Thoracic aorta (tissue), 2 donors: ENCODE results near the gene SCAPER. TPM values are rescaled to one million over a fixed set of nuclear protein-coding genes. Genes with fewer than 3 reads are reported as not detected.
"Not testable (repeated sequence)": the region's sequence is repeated elsewhere in the genome, so short reads cannot be mapped to it uniquely, and the experiment has no call there.

Source experiments
- ATAC-seq: fragments of 150-250 bp; one replicate; pipeline ENCODE4 v1.8.0; 2017; ENCODE audit warnings: low read depth; ENCODE audit not compliant: insufficient number of reproducible peaks, low FRiP score
- DNase-seq: peaks from one replicate; pipeline ENCODE4 v3.0.0-alpha.2; 2020; ENCODE audit warnings: low spot score
- H3K27ac ChIP-seq, 2 donors: fragments of 200-600 bp; sonication (generic); 1 replicate in 1 of 2; 2 replicates in 1 of 2; pipeline ENCODE4 v1.5.1; 2016; ENCODE audit warnings: mild to moderate bottlenecking in 2 of 2, moderate library complexity in 2 of 2
- H3K27me3 ChIP-seq: fragments of 200-600 bp; sonication (generic); replicated peaks from 2 replicates; pipeline ENCODE4 v1.6.0; 2016; ENCODE audit warnings: mild to moderate bottlenecking; ENCODE audit not compliant: insufficient read depth
- H3K36me3 ChIP-seq: fragments of 200-600 bp; sonication (generic); one replicate; pipeline ENCODE4 v1.5.1; 2016
- H3K4me1 ChIP-seq, 2 donors: fragments of 200-600 bp; sonication (generic); 1 replicate in 1 of 2; 2 replicates in 1 of 2; pipeline versions ENCODE4 v1.5.1 to v1.6.0; 2016; ENCODE audit warnings: low read depth in 2 of 2, mild to moderate bottlenecking in 1 of 2; ENCODE audit not compliant: control insufficient read depth in 1 of 2
- H3K4me3 ChIP-seq: fragments of 200-600 bp; sonication (generic); 2 replicates; pipeline ENCODE4 v1.5.1; 2016; ENCODE audit warnings: mild to moderate bottlenecking
- H3K9me3 ChIP-seq: fragments of 200-600 bp; sonication (generic); 2 replicates; pipeline ENCODE4 v1.5.1; 2016
- total RNA-seq, 2 donors: library from RNA; depleted of rRNA; stranded (reverse); fragments of >200 nt; gene quantifications; one replicate each; pipeline versions ENCODE4 v1.1.0 to v1.2.3, GENCODE V29; 2016
- TF ChIP-seq, protein P1 (sequence below): fragments of 200-600 bp; sonication (generic); IDR thresholded peaks from one replicate; pipeline ENCODE4 v1.5.1; 2019; ENCODE audit warnings: antibody characterized with exemption

The SCAPER gene
- total RNA-seq, 2 donors from 2014 or later, result 29.6 to 65.0 TPM

GRCh38 chr15:76503121-76503520 lies 402.0 kb downstream of the SCAPER start:
- no peaks in the 10 kb centered on the region for H3K9me3 ChIP-seq
- H3K27me3 ChIP-seq, result no peaks in the 10 kb centered on the region
- ATAC-seq (no peak), DNase-seq (no peak)
- H3K36me3 ChIP-seq, result no peaks in the 10 kb centered on the region
- TF ChIP-seq, protein P1, sequence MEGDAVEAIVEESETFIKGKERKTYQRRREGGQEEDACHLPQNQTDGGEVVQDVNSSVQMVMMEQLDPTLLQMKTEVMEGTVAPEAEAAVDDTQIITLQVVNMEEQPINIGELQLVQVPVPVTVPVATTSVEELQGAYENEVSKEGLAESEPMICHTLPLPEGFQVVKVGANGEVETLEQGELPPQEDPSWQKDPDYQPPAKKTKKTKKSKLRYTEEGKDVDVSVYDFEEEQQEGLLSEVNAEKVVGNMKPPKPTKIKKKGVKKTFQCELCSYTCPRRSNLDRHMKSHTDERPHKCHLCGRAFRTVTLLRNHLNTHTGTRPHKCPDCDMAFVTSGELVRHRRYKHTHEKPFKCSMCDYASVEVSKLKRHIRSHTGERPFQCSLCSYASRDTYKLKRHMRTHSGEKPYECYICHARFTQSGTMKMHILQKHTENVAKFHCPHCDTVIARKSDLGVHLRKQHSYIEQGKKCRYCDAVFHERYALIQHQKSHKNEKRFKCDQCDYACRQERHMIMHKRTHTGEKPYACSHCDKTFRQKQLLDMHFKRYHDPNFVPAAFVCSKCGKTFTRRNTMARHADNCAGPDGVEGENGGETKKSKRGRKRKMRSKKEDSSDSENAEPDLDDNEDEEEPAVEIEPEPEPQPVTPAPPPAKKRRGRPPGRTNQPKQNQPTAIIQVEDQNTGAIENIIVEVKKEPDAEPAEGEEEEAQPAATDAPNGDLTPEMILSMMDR, result no peak
- H3K4me3 ChIP-seq, result no peak overlapping the region
- no peaks in the 10 kb centered on the region for H3K4me1 ChIP-seq
- H3K27ac ChIP-seq, result no peak overlapping the region

DNA sequence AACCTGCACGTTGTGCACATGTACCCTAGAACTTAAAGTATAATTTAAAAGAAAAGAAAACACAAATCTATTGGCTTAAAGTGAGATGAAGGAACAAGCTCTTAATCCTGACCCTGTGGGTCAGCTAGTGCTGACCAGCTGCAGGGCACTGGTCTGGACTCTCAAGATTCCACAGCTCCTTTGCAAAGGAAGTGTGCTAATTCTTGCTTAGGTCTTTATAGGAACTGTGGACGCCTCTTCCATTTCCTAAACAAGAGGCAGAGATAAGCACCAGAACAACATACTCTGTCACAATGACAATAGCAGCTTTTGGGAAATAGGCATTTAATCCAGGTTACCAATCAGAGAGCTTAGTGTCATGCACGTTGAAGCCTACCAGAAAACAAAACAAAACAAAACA lies 402.5 kb downstream of the SCAPER start:
- DNase-seq (no peak), ATAC-seq (no peak)
- H3K27me3 ChIP-seq, result no peaks in the 10 kb centered on the region
- H3K4me3 ChIP-seq, result no peak overlapping the region
- no peaks in the 10 kb centered on the region for H3K36me3 ChIP-seq
- H3K4me1 ChIP-seq, result no peaks in the 10 kb centered on the region
- H3K27ac ChIP-seq, result no peak overlapping the region
- TF ChIP-seq, protein P1, result no peak
- no peaks in the 10 kb centered on the region for H3K9me3 ChIP-seq

- ATAC-seq, result not testable (repeated sequence)
Observed at GRCh38 chr15:76502185-76502584, 403.0 kb downstream of the SCAPER start.

DNA sequence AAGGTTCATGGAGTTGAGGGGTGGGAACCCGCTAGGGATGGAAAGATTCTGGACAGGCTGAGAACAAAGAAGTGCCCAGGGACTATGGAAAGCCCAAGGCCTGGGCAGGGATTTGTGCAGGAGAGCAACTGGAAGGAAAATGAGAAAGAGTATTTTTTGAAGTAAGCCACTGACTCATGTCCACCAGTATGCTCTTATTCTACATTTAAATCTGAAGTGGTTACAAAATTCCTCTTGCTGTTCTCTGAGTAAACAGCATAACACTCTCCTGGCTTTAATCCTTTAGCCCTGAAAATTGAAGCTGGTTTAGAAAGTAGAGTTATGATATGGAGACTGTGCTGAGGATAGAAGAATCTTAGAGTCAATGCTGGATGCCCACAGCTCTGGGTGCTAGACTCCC lies 403.4 kb downstream of the SCAPER start:
- no peaks in the 10 kb centered on the region for H3K27me3 ChIP-seq
- DNase-seq (no peak), ATAC-seq (no peak)
- H3K27ac ChIP-seq, result no peak overlapping the region
- TF ChIP-seq, protein P1, result no peak
- H3K4me3 ChIP-seq, result no peak overlapping the region
- H3K9me3 ChIP-seq, result no peaks in the 10 kb centered on the region
- no peaks in the 10 kb centered on the region for H3K4me1 ChIP-seq
- H3K36me3 ChIP-seq, result no peaks in the 10 kb centered on the region

More at GRCh38 chr15:76502185-76502584, 403.0 kb downstream of the SCAPER start:
- H3K9me3 ChIP-seq, H3K4me3 ChIP-seq, H3K4me1 ChIP-seq, H3K36me3 ChIP-seq, H3K27ac ChIP-seq, H3K27me3 ChIP-seq, DNase-seq: not testable (repeated sequence)

- no peaks in the 10 kb centered on the region for H3K4me1 ChIP-seq
- no peak overlapping the region for H3K4me3 ChIP-seq
- TF ChIP-seq, protein P1, result no peak
- no peaks in the 10 kb centered on the region for H3K27me3 ChIP-seq
- no peak for ATAC-seq
- H3K9me3 ChIP-seq, result no peaks in the 10 kb centered on the region
- DNase-seq, result no peak
- H3K27ac ChIP-seq, result no peak overlapping the region
- H3K36me3 ChIP-seq, result no peaks in the 10 kb centered on the region
Observed at GRCh38 chr15:76501011-76501410, 404.1 kb downstream of the SCAPER start.

DNA sequence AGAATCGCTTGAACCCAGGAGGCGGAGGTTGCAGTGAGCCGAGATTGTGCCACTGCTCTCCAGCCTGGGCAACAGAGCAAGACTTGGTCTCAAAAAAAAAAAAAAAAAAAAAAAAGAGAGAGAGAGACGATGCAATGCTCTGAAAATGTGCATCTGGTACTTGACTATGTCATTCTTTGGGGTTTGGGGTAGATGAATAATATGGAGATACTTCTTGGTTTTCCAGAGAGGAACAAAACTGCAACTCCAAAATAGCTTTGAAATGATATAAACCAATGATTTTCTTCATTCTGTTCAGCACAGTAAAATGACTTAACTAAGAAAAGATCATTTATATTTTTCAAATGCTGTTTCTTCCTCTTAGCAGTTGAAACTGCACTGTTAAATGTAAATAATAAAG lies 409.7 kb downstream of the SCAPER start:
- DNase-seq (no peak), ATAC-seq (no peak)
- Histone ChIP-seq H3K9me3 (no peaks in the 10 kb centered on the region), H3K36me3 (no peaks in the 10 kb centered on the region), H3K4me1 (no peaks in the 10 kb centered on the region), H3K4me3 (no peak overlapping the region), H3K27ac (no peak overlapping the region), H3K27me3 (no peaks in the 10 kb centered on the region)
- TF ChIP-seq, protein P1, result no peak
